Calu3 (cell line): ENCODE data around the gene NOL11. TPM values are rescaled to one million over a fixed set of nuclear protein-coding genes. Genes with fewer than 3 reads are reported as not detected.
"Not testable (repeated sequence)": the region's sequence is repeated elsewhere in the genome, so short reads cannot be mapped to it uniquely, and the experiment has no call there.

Experiments
- BruUV-seq: library from RNA; stranded (reverse); fragments of 400-500 nt; replicated peaks from 2 replicates; lab custom pipeline; 2021; lab: Mats Ljungman, UMichigan
- CTCF ChIA-PET: fragments of 300-600 bp; sonication (Branson Sonifier 250); formaldehyde crosslinking; loops from one replicate; lab custom pipeline; 2022; ENCODE audit warnings: antibody characterized with exemption; lab: Charles Lee
- DNase-seq: peaks from one replicate; pipeline ENCODE4 v3.0.0; 2022
- H3K27ac Mint-ChIP-seq: one replicate; pipeline ENCODE4 v1.8.0; 2022; ENCODE audit warnings: mixed read lengths; ENCODE audit not compliant: unreplicated experiment
- H3K27me3 Mint-ChIP-seq: one replicate; pipeline ENCODE4 v1.8.0; 2022; ENCODE audit warnings: mixed read lengths; ENCODE audit not compliant: unreplicated experiment
- H3K36me3 Mint-ChIP-seq: one replicate; pipeline ENCODE4 v1.8.0; 2022; ENCODE audit warnings: mild to moderate bottlenecking, moderate library complexity, mixed read lengths; ENCODE audit not compliant: insufficient read depth, unreplicated experiment
- H3K4me1 Mint-ChIP-seq: one replicate; pipeline ENCODE4 v1.8.0; 2022; ENCODE audit warnings: mild to moderate bottlenecking, low read depth, mixed read lengths; ENCODE audit not compliant: unreplicated experiment
- H3K4me3 Mint-ChIP-seq: one replicate; pipeline ENCODE4 v1.8.0; 2022; ENCODE audit warnings: mild to moderate bottlenecking, low read depth, moderate library complexity, mixed read lengths; ENCODE audit not compliant: unreplicated experiment
- H3K9me3 Mint-ChIP-seq: one replicate; pipeline ENCODE4 v1.8.0; 2022; ENCODE audit warnings: low read depth, mixed read lengths; ENCODE audit not compliant: unreplicated experiment
- intact Hi-C: fragments of 100-400 bp; cut with micrococcal nuclease; formaldehyde crosslinking; loops from one replicate; pipeline ENCODE4 v1.10.0; 2022; ENCODE audit not compliant: unreplicated experiment
- total RNA-seq: library from RNA; stranded (reverse); gene quantifications from 2 replicates; pipeline ENCODE4 v1.2.3, GENCODE V29; 2022
- TF ChIP-seq, protein P1 (sequence below): fragments of 200-600 bp; IDR thresholded peaks from one replicate; pipeline ENCODE4 v1.8.0; 2022; ENCODE audit warnings: antibody characterized with exemption; ENCODE audit not compliant: unreplicated experiment

Gene NOL11
- total RNA-seq, 1 experiment from 2014 or later = 64.8 TPM

GRCh38 chr17:67747681-67748235 lies 30.0 kb downstream of the NOL11 start:
- BruUV-seq = TSS peak; percentile 3
- Mint-ChIP-seq H3K27me3 (no peaks in the 10 kb centered on the region), H3K27ac (no peak overlapping the region), H3K9me3 (no peaks in the 10 kb centered on the region), H3K4me3 (no peak overlapping the region), H3K36me3 (peaks cover 55% of the 10 kb centered on the region), H3K4me1 (no peaks in the 10 kb centered on the region)
- intact Hi-C loops = no loop called here
- CTCF ChIA-PET = no interaction called here
- TF ChIP-seq, protein P1, sequence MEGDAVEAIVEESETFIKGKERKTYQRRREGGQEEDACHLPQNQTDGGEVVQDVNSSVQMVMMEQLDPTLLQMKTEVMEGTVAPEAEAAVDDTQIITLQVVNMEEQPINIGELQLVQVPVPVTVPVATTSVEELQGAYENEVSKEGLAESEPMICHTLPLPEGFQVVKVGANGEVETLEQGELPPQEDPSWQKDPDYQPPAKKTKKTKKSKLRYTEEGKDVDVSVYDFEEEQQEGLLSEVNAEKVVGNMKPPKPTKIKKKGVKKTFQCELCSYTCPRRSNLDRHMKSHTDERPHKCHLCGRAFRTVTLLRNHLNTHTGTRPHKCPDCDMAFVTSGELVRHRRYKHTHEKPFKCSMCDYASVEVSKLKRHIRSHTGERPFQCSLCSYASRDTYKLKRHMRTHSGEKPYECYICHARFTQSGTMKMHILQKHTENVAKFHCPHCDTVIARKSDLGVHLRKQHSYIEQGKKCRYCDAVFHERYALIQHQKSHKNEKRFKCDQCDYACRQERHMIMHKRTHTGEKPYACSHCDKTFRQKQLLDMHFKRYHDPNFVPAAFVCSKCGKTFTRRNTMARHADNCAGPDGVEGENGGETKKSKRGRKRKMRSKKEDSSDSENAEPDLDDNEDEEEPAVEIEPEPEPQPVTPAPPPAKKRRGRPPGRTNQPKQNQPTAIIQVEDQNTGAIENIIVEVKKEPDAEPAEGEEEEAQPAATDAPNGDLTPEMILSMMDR = no peak
- DNase-seq = no peak

GRCh38 chr17:67750067-67750466 lies 32.3 kb downstream of the NOL11 start:
- H3K4me1 Mint-ChIP-seq = no peaks in the 10 kb centered on the region
- no peak for DNase-seq
- BruUV-seq = no TSS peak
- CTCF ChIA-PET = no interaction called here
- intact Hi-C loops = no loop called here
- no peaks in the 10 kb centered on the region for H3K27me3 Mint-ChIP-seq
- TF ChIP-seq, protein P1 = no peak
- no peak overlapping the region for H3K4me3 Mint-ChIP-seq
- peaks cover 56% of the 10 kb centered on the region for H3K36me3 Mint-ChIP-seq
- no peak overlapping the region for H3K27ac Mint-ChIP-seq
- no peaks in the 10 kb centered on the region for H3K9me3 Mint-ChIP-seq

DNA sequence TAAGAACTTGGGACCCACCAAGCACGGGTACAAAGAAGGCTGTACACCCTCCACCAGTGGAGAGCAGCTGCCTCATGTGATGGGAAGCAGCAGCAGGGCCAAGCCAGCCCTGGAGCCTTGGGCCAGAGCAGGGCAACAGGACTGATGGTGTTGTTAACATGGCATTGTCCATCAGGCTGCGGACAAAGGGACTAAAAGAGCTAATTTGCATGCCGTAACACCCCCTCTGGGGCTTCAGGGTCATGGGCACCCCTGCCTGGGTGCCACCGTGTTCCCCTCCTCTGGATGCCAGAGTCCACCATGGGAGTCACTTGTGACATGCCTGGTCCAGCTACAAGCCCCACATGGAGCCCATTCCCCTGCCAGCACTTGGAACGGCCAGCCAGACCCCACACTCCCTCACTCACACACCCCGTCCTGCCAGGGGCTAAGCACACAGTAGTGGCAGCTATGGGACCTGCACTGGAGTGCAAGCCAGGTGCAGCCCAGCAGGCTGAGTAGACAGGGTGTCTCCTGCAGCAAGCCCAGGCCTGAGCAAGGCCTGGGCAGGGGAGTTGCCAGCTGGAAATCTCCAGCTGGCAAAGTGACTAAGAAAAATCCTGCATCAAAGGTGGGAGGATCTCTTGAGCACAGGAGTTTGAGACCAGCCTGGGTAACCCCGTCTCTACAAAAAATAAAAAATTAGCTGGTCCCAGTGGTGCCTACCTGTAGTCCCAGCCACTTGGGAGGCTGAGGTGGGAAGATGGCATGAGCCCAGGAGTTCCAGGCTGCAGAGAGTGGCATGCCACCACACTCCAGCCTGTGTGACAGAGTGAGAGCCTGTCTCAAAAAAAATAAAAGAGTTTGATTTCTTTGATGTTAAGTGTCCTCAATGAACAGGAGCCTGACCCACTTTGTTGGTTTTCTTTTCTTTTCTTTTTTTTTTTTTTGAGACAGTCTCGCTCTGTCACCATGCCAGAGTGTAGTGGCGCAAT lies 33.7 kb downstream of the NOL11 start:
- no TSS peak for BruUV-seq
- Mint-ChIP-seq H3K27ac (no peak overlapping the region), H3K36me3 (peaks cover 46% of the 10 kb centered on the region), H3K27me3 (no peaks in the 10 kb centered on the region), H3K4me1 (peaks cover 7% of the 10 kb centered on the region), H3K9me3 (no peaks in the 10 kb centered on the region), H3K4me3 (no peak overlapping the region)
- TF ChIP-seq, protein P1 = no peak
- DNase-seq = no peak
- intact Hi-C loops = no loop called here
- CTCF ChIA-PET = no interaction called here

- H3K27me3 Mint-ChIP-seq, H3K4me1 Mint-ChIP-seq, H3K9me3 Mint-ChIP-seq, H3K4me3 Mint-ChIP-seq, intact Hi-C loops, DNase-seq, BruUV-seq, H3K27ac Mint-ChIP-seq, CTCF ChIA-PET: not testable (repeated sequence)
- H3K36me3 Mint-ChIP-seq = peaks cover 39% of the 10 kb centered on the region
These were observed 34.4 kb downstream of the NOL11 start for GRCh38 chr17:67752160-67752559.
